ENCODE measurements around the gene MYO18A.

- TF ChIP-seq CTCF (conservative IDR thresholded peaks at IDR 0.05; ENCODE audit: low read depth, low read length) (no peak), RFX5 (IDR thresholded peaks at IDR 0.05; ENCODE audit: low read depth, low read length) (no peak), MAFK (IDR thresholded peaks at IDR 0.05; ENCODE audit: low read depth, low read length) (no peak), CEBPB (IDR thresholded peaks at IDR 0.05; ENCODE audit: low read depth, low read length) (no peak), RAD21 (IDR thresholded peaks at IDR 0.05; ENCODE audit: low read length) (no peak), USF2 (IDR thresholded peaks at IDR 0.05; ENCODE audit: low read depth, low read length) (no peak), POLR2A (IDR thresholded peaks at IDR 0.05; ENCODE audit: low read depth, low read length) (no peak), SMC3 (IDR thresholded peaks at IDR 0.05; ENCODE audit: low read depth, low read length) (no peak), BHLHE40 (IDR thresholded peaks at IDR 0.05; ENCODE audit: low read depth, low read length) (no peak), MAZ (IDR thresholded peaks at IDR 0.05; ENCODE audit: borderline replicate concordance, low read depth, low read length) (no peak), MXI1 (IDR thresholded peaks at IDR 0.05; ENCODE audit: borderline replicate concordance, low read depth, low read length) (no peak), ELK1 (IDR thresholded peaks at IDR 0.05; ENCODE audit: borderline replicate concordance, low read depth, low read length) (no peak), FOS (IDR thresholded peaks at IDR 0.05; ENCODE audit: low read depth, low read length) (no peak), CHD1 (IDR thresholded peaks at IDR 0.05; ENCODE audit: low read depth, low read length) (no peak)
These were observed 9.8 kb upstream of the MYO18A start for GRCh38 chr17:29190039-29190438.

All from IMR-90 (cell line).